DOHH2 (cell line): ENCODE data around the gene MYCN.

Source experiments
- CTCF ChIP-seq: fragments of 200-600 bp; sonication (generic); IDR thresholded peaks from one replicate; pipeline ENCODE4 v1.5.1; 2014; ENCODE audit warnings: antibody characterized with exemption, mild to moderate bottlenecking, low read depth, low read length; ENCODE audit not compliant: poor library complexity, severe bottlenecking
- EZH2phosphoT487 ChIP-seq: fragments of 200-600 bp; sonication (generic); IDR thresholded peaks from 2 replicates; pipeline ENCODE4 v1.6.1; 2017; ENCODE audit warnings: borderline replicate concordance, mild to moderate bottlenecking, antibody characterized with exemption, low read length, moderate library complexity, mixed read lengths

- no peak for TF ChIP-seq CTCF
- TF ChIP-seq EZH2phosphoT487 = no peak
Observed at GRCh38 chr2:15984368-15985255, 44.3 kb downstream of the MYCN start.
